K562 (cell line): ENCODE results near the gene FN1. TPM values are rescaled to one million over a fixed set of nuclear protein-coding genes. Genes with fewer than 3 reads are reported as not detected.
A peak's percentile ranks its signal among the peaks of the same experiment; 100 is the strongest.

Experiments used
- ATAC-seq: fragments of 200-7000 bp; cut with Tn5 transposase; 3 replicates; pipeline ENCODE4 v1.9.1; 2020; ENCODE audit warnings: moderate library complexity
- BruUV-seq: library from RNA; stranded (reverse); fragments of 400-500 nt; replicated peaks from 2 replicates; lab custom pipeline; 2021; lab: Mats Ljungman, UMichigan
- CTCF ChIA-PET: fragments of 300-600 bp; formaldehyde crosslinking; extraction: SDS; loops from one replicate; lab custom pipeline; 2021; ENCODE audit warnings: low intra/inter-chr PET ratio; lab: Yijun Ruan, JAX
- POLR2A ChIA-PET: fragments of 300-600, 350-650 bp; sonication (Branson Sonifier 250); formaldehyde crosslinking; extraction: SDS; loops from one replicate; lab custom pipeline; 2021; ENCODE audit warnings: antibody characterized with exemption, inconsistent platforms; lab: Yijun Ruan, JAX
- DNase-seq, 4 experiments: peaks; one replicate each; pipeline versions ENCODE4 v3.0.0 to v3.0.0-alpha.2; 2011 to 2018; ENCODE audit warnings: low spot score in 3 of 4, mixed read lengths in 3 of 4; ENCODE audit errors: extremely low read depth in 1 of 4
- FAIRE-seq: peaks from 2 replicates; lab custom pipeline; 2011; peaks lifted over from hg19 to GRCh38; lab: Jason Lieb, UNC
- H2AFZ ChIP-seq: 2 replicates; pipeline ENCODE4 v1.6.0; 2011; ENCODE audit warnings: low read depth, low read length, control low read depth, inconsistent platforms
- H3K27ac ChIP-seq: fragments of 200-600 bp; 3 replicates; pipeline ENCODE4 v1.8.0; 2011; ENCODE audit warnings: low read depth, mild to moderate bottlenecking, control low read depth, inconsistent platforms, low read length, moderate library complexity, mixed read lengths; ENCODE audit errors: extremely low read depth
- H3K27me3 ChIP-seq, 2 experiments: fragments of 300-600 bp in 1 of 2; 2 replicates in 1 of 2; 3 replicates in 1 of 2; pipeline versions ENCODE4 v1.6.0 to v1.8.0; 2011; ENCODE audit warnings: inconsistent platforms in 2 of 2, low read length in 2 of 2, mild to moderate bottlenecking in 1 of 2, mixed read lengths in 1 of 2, moderate library complexity in 1 of 2; ENCODE audit not compliant: control insufficient read depth in 2 of 2, insufficient read depth in 2 of 2
- H3K36me3 ChIP-seq: fragments of 300-600 bp; 3 replicates; pipeline ENCODE4 v1.8.0; 2011; ENCODE audit warnings: mild to moderate bottlenecking, low read length, inconsistent platforms; ENCODE audit not compliant: control insufficient read depth, insufficient read depth
- H3K4me1 ChIP-seq, 2 experiments: fragments of 200-600 bp in 1 of 2; replicated peaks in 1 of 2; 2 replicates in 1 of 2; 3 replicates in 1 of 2; pipeline versions ENCODE4 v1.5.1 to v1.8.0; 2011; ENCODE audit warnings: inconsistent platforms in 2 of 2, low read length in 2 of 2, mild to moderate bottlenecking in 1 of 2, mixed read lengths in 1 of 2, moderate library complexity in 1 of 2; ENCODE audit not compliant: control insufficient read depth in 2 of 2, insufficient read depth in 2 of 2
- H3K4me2 ChIP-seq: 2 replicates; pipeline ENCODE4 v1.6.1; 2011; ENCODE audit warnings: low read length, control low read depth, inconsistent platforms, mixed read lengths; ENCODE audit not compliant: insufficient read depth
- H3K4me3 ChIP-seq: fragments of 200-600 bp; sonication (generic), shearing (Covaris generic); 2 replicates; pipeline ENCODE4 v1.5.1; 2016; ENCODE audit warnings: control low read depth, inconsistent platforms
- H3K79me2 ChIP-seq: fragments of 200-600 bp; 3 replicates; pipeline ENCODE4 v1.8.0; 2011; ENCODE audit warnings: low read length, inconsistent platforms; ENCODE audit not compliant: control insufficient read depth, insufficient read depth
- H3K9ac ChIP-seq, 2 experiments: 2 replicates each; pipeline versions ENCODE4 v1.6.0 to v1.6.1; 2011; ENCODE audit warnings: low read depth in 2 of 2, low read length in 2 of 2, control low read depth in 1 of 2, inconsistent platforms in 1 of 2, mild to moderate bottlenecking in 1 of 2, mixed read lengths in 1 of 2; ENCODE audit not compliant: insufficient read depth in 1 of 2
- H3K9me1 ChIP-seq: one replicate; pipeline ENCODE4 v1.6.0; 2011; ENCODE audit warnings: inconsistent platforms, mild to moderate bottlenecking, low read length, moderate library complexity; ENCODE audit not compliant: control insufficient read depth, insufficient read depth
- H3K9me3 ChIP-seq: replicated peaks from 2 replicates; pipeline ENCODE4 v1.5.1; 2011; ENCODE audit warnings: low read depth, low read length, inconsistent platforms; ENCODE audit not compliant: control insufficient read depth, insufficient read depth
- H4K20me1 ChIP-seq: replicated peaks from 2 replicates; pipeline ENCODE4 v1.6.1; 2011; ENCODE audit warnings: low read length, inconsistent platforms, mixed read lengths; ENCODE audit not compliant: control insufficient read depth, insufficient read depth
- CEBPB ChIP-seq: fragments of 450-650 bp; IDR thresholded peaks from 2 replicates; pipeline ENCODE4 v1.6.1; 2016; ENCODE audit warnings: missing genetic modification characterization, missing compliant biosample characterization
- MIER1 ChIP-seq: fragments of 450-650 bp; IDR thresholded peaks from 2 replicates; pipeline ENCODE4 v1.6.1; 2016; ENCODE audit warnings: antibody characterized with exemption, mild to moderate bottlenecking, low read depth
- MYC ChIP-seq, 2 experiments: fragments of 250-450 bp in 1 of 2; sonication (Bioruptor Pico) in 1 of 2; IDR thresholded peaks; 2 replicates each; pipeline versions ENCODE4 v1.5.1 to v1.6.1; 2012 to 2021; ENCODE audit warnings: low read depth in 2 of 2, borderline replicate concordance in 1 of 2, improper control_type of control experiment in 1 of 2, low read length in 1 of 2, mild to moderate bottlenecking in 1 of 2, moderate library complexity in 1 of 2
- ZNF316 ChIP-seq: fragments of 450-650 bp; IDR thresholded peaks from 2 replicates; pipeline ENCODE4 v1.6.1; 2016
- WGBS: fragments of 100-300 bp; shearing (Covaris generic); methylation state at CpG from one replicate; pipeline ENCODE4 v1.1.6; 2016; ENCODE audit warnings: low coverage, mixed read lengths; ENCODE audit not compliant: insufficient coverage; ENCODE audit errors: missing lambda C conversion rate; 5-methylcytosine and 5-hydroxymethylcytosine counted together
- in situ Hi-C: fragments of 300-500 bp; cut with MboI; formaldehyde crosslinking; loops from 4 replicates; pipeline ENCODE4 v1.15.0; 2018; ENCODE audit warnings: inconsistent platforms, mixed read lengths
- intact Hi-C: fragments of 100-400 bp; cut with micrococcal nuclease; formaldehyde crosslinking; loops from 2 replicates; pipeline ENCODE4 v1.14.2; 2022
- polyA plus RNA-seq, 8 experiments: library from polyadenylated mRNA; depleted of rRNA in 4 of 8; stranded (reverse) in 5 of 8; unstranded in 3 of 8; fragments of >200 nt; fragmentation: Nextera tagmentation in 2 of 8; fragmentation: Illumina TruSeq in 1 of 8; extraction: Ambion mirVana in 2 of 8; extraction: Trizol in 1 of 8; gene quantifications; 2 replicates each; pipeline versions ENCODE4 v1.2.1 to v1.2.3, GENCODE V29; 2011 to 2014; ENCODE audit warnings: inconsistent platforms in 1 of 8, missing spikeins in 1 of 8
- total RNA-seq, 7 experiments: library from RNA; depleted of rRNA in 6 of 7; stranded (reverse); fragments of >200 nt in 6 of 7; fragmentation: Illumina TruSeq in 2 of 7; extraction: Trizol in 2 of 7; gene quantifications; 2 replicates each; pipeline versions ENCODE4 v1.2.1 to v1.2.3, GENCODE V29; 2011 to 2021; ENCODE audit warnings: low replicate concordance in 1 of 7

The FN1 gene
- total and polyA plus RNA-seq, 9 of the 15 experiments (the other 6 are each of a cell fraction or from before 2014, with no cell fraction given): 7.4 to 19.1 (median 11.2) TPM

- Histone ChIP-seq H3K27ac (no peak overlapping the region), H2AFZ (no peak overlapping the region), H3K27me3 (no peaks in the 10 kb centered on the region), H3K4me1 (peaks cover 0 to 4% of the 10 kb centered on the region in 2 experiments; a peak in 1 of 5 replicates), H3K4me3 (no peak overlapping the region), H3K9ac (no peak overlapping the region), H3K79me2 (peaks cover 85% of the 10 kb centered on the region), H3K9me1 (no peaks in the 10 kb centered on the region), H3K9me3 (no peaks in the 10 kb centered on the region), H4K20me1 (no peaks in the 10 kb centered on the region), H3K36me3 (peaks cover 91% of the 10 kb centered on the region), H3K4me2 (no peak overlapping the region)
- ChIA-PET POLR2A (interaction anchor here (0.6 to 1.1 kb wide), 3 partner anchors 8 to 1559 kb away, joined by 3 to 8 read pairs (median 4); partner anchors contain the start of gene ATIC), CTCF (no interaction called here)
- TF ChIP-seq CEBPB (tag): peak; percentile 22; the same call in 1 of the 2 replicates
- no peak for TF ChIP-seq MYC (IDR thresholded peaks at IDR 0.05; ENCODE audit: low read depth, low read length)
- TF ChIP-seq MYC (CRISPR knock-in tag; IDR thresholded peaks at IDR 0.05; ENCODE audit: borderline replicate concordance, low read depth): no peak
- ATAC-seq: no peak
- in situ Hi-C loops (no loop called here), intact Hi-C loops (loop anchor here (5.0 kb wide), 1 partner anchor 33 kb away; no protein-coding TSS in a partner anchor)
- WGBS: 80% methylated on average over 3 of the region's 3 CpGs
- no TSS peak for BruUV-seq
- no peak for DNase-seq
- no peak for FAIRE-seq
These were observed 115.8 kb downstream of the FN1 start for GRCh38 chr2:215320102-215320501.

DNA sequence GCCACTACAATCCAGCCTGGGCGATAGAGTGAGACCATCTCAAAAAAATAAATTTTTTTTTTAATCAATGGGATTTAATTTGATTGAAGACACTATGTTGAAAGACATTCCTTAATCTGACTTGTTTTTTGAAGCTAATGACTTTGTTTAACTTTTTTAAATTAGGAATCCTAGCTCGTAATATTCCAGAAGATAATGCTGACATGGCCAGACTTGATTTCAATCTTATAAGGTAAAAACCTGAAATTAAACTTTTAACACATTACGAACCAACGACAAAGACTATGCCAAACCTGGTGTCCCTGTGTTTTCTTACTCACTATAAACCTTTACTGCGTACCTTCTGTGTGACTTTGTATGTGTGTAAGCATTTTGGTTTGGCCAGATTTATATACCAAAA is 116.4 kb downstream of the FN1 start:
- intact Hi-C loops: no loop called here
- H3K9ac ChIP-seq: no peak overlapping the region
- TF ChIP-seq MIER1: no peak
- TF ChIP-seq ZNF316: peak; percentile 52; the same call in 1 of the 2 replicates
- no peaks in the 10 kb centered on the region for H3K9me3 ChIP-seq
- peaks cover 0 to 4% of the 10 kb centered on the region in 2 experiments; a peak in 2 of 5 replicates for H3K4me1 ChIP-seq
- no peak overlapping the region for H2AFZ ChIP-seq
- ATAC-seq (no peak), DNase-seq (no peak), FAIRE-seq (no peak)
- peaks cover 85% of the 10 kb centered on the region for H3K79me2 ChIP-seq
- no peak overlapping the region for H3K4me2 ChIP-seq
- 96% methylated on average over 5 of the region's 5 CpGs for WGBS
- no peaks in the 10 kb centered on the region for H3K27me3 ChIP-seq
- H4K20me1 ChIP-seq: no peaks in the 10 kb centered on the region
- H3K9me1 ChIP-seq: no peaks in the 10 kb centered on the region
- H3K27ac ChIP-seq: no peak overlapping the region
- BruUV-seq: no TSS peak
- in situ Hi-C loops: no loop called here
- H3K4me3 ChIP-seq: no peak overlapping the region
- peaks cover 91% of the 10 kb centered on the region for H3K36me3 ChIP-seq
- ChIA-PET CTCF (no interaction called here), POLR2A (interaction anchor here (1.1 kb wide), 1 partner anchor 31 kb away, joined by 4 read pairs; no protein-coding TSS in a partner anchor)
